ENCODE measurements around the gene BEX2.

GRCh38 chrX:103329991-103330390 is 19.2 kb upstream of the BEX2 start, which contains the start of gene TCEAL7:
- TF ChIP-seq EZH2phosphoT487 (IDR thresholded peaks at IDR 0.05; ENCODE audit: low read length) (no peak), CTCF (IDR thresholded peaks at IDR 0.05; ENCODE audit: low read length) (no peak), EZH2 (optimal IDR thresholded peaks at IDR 0.05; ENCODE audit: low read depth, low read length) (no peak)

Data from MM.1S (cell line).